HepG2 (cell line): Measurements from ENCODE around the gene TRMT112. TPM values are rescaled to one million over a fixed set of nuclear protein-coding genes. Genes with fewer than 3 reads are reported as not detected.

Experiments used
- JUN ChIP-seq: sonication (generic); formaldehyde crosslinking; IDR thresholded peaks from 2 replicates; pipeline ENCODE4 v1.4.0; 2020; ENCODE audit warnings: mild to moderate bottlenecking, missing genetic modification reagents
- NR2C2 ChIP-seq: sonication (generic); formaldehyde crosslinking; IDR thresholded peaks from 2 replicates; pipeline ENCODE4 v1.4.0; 2020; ENCODE audit warnings: missing genetic modification reagents, mild to moderate bottlenecking, moderate library complexity, borderline replicate concordance
- SP5 ChIP-seq: IDR thresholded peaks from 2 replicates; pipeline ENCODE4 v1.6.1; 2016; ENCODE audit warnings: low read depth, borderline replicate concordance
- ZNF510 ChIP-seq: sonication (generic); formaldehyde crosslinking; IDR thresholded peaks from 2 replicates; pipeline ENCODE4 v1.4.0; 2020; ENCODE audit warnings: low read depth, mild to moderate bottlenecking, missing genetic modification reagents
- ZNF782 ChIP-seq: sonication (generic); formaldehyde crosslinking; IDR thresholded peaks from 2 replicates; pipeline ENCODE4 v1.4.0; 2020; ENCODE audit warnings: missing genetic modification reagents, mild to moderate bottlenecking, borderline replicate concordance
- polyA plus RNA-seq, 8 experiments: library from polyadenylated mRNA; depleted of rRNA in 3 of 8; stranded (reverse) in 7 of 8; unstranded in 1 of 8; fragments of >200 nt; fragmentation: Illumina TruSeq in 4 of 8; extraction: Trizol in 4 of 8; gene quantifications; 2 replicates each; pipeline versions ENCODE4 v1.2.1 to v1.2.3, GENCODE V29; 2011 to 2016; ENCODE audit warnings: low read depth in 4 of 8, missing spikeins in 1 of 8, mixed read lengths in 1 of 8; ENCODE audit not compliant: insufficient read depth in 1 of 8
- total RNA-seq, 5 experiments: library from RNA; depleted of rRNA; stranded (reverse); fragments of >200 nt; fragmentation: Illumina TruSeq; extraction: Trizol; gene quantifications; 2 replicates each; pipeline ENCODE4 v1.2.3, GENCODE V29; 2016; ENCODE audit warnings: low read depth in 1 of 5
- TF ChIP-seq, protein P1 (sequence below): sonication (generic); formaldehyde crosslinking; IDR thresholded peaks from 2 replicates; pipeline ENCODE4 v1.4.0; 2020; ENCODE audit warnings: missing genetic modification reagents, borderline replicate concordance
- TF ChIP-seq, protein P2 (sequence below): sonication (generic); formaldehyde crosslinking; IDR thresholded peaks from 2 replicates; pipeline ENCODE4 v1.4.0; 2020; ENCODE audit warnings: mild to moderate bottlenecking, missing genetic modification reagents

Gene TRMT112
- total and polyA plus RNA-seq, 2 of the 13 experiments (the other 11 are each of a cell fraction or from before 2014, with no cell fraction given): 186 to 409 TPM

DNA sequence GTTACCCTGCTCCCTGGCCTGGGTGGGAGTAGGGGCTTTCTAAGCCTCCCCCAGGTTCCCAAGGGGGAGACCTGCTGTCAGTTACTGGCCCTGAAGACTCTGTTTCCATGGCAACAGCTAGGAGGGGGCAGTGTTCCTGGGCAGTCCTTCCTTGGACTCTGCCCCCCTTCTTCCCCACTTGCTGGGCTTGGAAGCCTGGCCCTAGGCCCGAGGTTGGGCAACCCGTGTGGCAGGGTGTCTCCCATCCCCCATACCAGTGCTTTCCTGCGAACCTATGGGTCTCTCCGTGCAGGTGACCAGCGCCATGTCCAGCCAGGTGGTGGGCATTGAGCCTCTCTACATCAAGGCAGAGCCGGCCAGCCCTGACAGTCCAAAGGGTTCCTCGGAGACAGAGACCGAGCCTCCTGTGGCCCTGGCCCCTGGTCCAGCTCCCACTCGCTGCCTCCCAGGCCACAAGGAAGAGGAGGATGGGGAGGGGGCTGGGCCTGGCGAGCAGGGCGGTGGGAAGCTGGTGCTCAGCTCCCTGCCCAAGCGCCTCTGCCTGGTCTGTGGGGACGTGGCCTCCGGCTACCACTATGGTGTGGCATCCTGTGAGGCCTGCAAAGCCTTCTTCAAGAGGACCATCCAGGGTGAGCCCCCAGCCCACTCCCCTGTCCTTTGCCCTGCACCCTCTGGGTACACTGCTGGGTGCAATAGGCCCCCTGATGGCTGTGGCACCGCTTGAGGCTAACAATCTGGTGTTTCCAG, 10.3 kb downstream of the TRMT112 start (continued):
- TF ChIP-seq, protein P1, sequence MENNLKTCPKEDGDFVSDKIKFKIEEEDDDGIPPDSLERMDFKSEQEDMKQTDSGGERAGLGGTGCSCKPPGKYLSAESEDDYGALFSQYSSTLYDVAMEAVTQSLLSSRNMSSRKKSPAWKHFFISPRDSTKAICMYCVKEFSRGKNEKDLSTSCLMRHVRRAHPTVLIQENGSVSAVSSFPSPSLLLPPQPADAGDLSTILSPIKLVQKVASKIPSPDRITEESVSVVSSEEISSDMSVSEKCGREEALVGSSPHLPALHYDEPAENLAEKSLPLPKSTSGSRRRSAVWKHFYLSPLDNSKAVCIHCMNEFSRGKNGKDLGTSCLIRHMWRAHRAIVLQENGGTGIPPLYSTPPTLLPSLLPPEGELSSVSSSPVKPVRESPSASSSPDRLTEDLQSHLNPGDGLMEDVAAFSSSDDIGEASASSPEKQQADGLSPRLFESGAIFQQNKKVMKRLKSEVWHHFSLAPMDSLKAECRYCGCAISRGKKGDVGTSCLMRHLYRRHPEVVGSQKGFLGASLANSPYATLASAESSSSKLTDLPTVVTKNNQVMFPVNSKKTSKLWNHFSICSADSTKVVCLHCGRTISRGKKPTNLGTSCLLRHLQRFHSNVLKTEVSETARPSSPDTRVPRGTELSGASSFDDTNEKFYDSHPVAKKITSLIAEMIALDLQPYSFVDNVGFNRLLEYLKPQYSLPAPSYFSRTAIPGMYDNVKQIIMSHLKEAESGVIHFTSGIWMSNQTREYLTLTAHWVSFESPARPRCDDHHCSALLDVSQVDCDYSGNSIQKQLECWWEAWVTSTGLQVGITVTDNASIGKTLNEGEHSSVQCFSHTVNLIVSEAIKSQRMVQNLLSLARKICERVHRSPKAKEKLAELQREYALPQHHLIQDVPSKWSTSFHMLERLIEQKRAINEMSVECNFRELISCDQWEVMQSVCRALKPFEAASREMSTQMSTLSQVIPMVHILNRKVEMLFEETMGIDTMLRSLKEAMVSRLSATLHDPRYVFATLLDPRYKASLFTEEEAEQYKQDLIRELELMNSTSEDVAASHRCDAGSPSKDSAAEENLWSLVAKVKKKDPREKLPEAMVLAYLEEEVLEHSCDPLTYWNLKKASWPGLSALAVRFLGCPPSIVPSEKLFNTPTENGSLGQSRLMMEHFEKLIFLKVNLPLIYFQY (CRISPR knock-in tag): no peak
- TF ChIP-seq, protein P2, sequence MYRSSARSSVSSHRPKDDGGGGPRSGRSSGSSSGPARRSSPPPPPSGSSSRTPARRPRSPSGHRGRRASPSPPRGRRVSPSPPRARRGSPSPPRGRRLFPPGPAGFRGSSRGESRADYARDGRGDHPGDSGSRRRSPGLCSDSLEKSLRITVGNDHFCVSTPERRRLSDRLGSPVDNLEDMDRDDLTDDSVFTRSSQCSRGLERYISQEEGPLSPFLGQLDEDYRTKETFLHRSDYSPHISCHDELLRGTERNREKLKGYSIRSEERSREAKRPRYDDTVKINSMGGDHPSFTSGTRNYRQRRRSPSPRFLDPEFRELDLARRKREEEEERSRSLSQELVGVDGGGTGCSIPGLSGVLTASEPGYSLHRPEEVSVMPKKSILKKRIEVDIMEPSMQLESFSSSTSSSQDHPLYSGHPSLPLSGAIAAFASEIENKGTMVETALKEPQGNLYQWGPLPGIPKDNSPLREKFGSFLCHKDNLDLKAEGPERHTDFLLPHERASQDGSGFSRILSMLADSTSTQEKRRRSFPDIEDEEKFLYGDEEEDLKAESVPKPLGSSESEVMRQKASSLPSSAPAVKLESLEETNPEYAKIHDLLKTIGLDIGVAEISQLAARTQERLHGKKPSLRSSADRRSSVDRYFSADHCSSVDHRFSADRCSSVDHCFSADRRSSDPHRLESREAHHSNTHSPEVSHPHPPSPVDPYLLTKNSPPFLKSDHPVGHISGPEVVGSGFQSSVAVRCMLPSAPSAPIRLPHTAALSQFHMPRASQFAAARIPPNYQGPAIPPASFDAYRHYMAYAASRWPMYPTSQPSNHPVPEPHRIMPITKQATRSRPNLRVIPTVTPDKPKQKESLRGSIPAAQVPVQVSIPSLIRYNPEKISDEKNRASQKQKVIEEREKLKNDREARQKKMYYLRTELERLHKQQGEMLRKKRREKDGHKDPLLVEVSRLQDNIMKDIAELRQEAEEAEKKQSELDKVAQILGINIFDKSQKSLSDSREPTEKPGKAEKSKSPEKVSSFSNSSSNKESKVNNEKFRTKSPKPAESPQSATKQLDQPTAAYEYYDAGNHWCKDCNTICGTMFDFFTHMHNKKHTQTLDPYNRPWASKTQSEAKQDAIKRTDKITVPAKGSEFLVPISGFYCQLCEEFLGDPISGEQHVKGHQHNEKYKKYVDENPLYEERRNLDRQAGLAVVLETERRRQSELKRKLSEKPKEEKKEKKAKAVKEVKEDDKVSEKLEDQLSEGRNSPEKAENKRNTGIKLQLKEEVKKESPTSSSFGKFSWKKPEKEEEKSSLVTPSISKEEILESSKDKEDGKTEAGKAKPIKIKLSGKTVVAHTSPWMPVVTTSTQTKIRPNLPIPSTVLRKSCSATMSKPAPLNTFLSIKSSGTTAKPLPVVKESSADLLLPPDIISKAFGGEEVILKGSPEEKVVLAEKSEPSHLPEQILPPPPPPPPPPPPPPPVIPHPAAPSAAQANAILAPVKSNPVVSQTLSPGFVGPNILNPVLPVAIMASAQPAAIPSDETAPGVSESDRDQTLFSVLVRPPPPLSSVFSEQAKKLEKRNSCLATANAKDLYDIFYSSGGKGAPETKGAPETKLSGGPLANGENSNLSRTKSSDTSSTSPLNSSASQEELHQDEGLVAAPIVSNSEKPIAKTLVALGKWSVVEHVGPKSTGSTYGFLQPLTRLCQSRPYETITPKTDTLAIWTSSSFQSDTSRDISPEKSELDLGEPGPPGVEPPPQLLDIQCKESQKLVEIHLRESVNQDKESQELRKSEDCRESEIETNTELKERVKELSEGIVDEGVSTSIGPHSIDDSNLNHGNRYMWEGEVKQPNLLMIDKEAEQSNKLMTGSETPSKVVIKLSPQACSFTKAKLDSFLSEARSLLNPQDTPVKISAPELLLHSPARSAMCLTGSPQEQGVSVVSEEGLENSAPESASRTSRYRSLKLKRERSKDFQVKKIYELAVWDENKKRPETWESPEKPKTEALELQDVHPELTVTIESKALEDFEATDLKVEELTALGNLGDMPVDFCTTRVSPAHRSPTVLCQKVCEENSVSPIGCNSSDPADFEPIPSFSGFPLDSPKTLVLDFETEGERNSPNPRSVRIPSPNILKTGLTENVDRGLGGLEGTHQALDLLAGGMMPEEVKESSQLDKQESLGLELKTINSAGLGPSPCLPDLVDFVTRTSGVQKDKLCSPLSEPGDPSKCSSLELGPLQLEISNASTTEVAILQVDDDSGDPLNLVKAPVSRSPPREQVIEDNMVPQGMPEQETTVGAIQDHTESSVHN: no peak
- TF ChIP-seq JUN (no peak), ZNF782 (CRISPR knock-in tag) (peak; percentile 48; the same call in 1 of the 2 replicates), NR2C2 (no peak), ZNF510 (CRISPR knock-in tag) (no peak), SP5 (no peak)
